EH (cell line): ENCODE results near the gene MBD3.

Source experiments
- DNase-seq: peaks from one replicate; pipeline ENCODE4 v3.0.0-alpha.2; 2015; ENCODE audit warnings: low read depth

The MBD3 gene

DNA sequence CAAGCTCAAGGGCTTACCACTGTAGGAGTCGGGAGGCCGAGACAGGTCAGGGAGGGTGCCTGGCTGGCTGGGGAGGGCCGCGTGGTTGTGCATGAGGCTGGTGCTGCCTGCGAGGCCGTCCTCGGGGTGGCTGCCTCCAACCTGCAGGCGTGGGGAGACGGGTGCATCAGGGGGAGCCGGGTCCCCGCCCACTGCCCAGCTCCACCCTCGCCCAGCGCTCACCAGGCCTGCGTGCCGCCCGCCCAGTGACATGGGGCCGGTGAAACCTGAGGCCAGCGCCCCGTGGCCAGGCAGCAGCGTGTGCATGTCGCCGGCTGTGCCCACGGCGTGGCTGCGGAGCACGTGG lies 26.4 kb upstream of the MBD3 start:
- DNase-seq, result no peak

DNA sequence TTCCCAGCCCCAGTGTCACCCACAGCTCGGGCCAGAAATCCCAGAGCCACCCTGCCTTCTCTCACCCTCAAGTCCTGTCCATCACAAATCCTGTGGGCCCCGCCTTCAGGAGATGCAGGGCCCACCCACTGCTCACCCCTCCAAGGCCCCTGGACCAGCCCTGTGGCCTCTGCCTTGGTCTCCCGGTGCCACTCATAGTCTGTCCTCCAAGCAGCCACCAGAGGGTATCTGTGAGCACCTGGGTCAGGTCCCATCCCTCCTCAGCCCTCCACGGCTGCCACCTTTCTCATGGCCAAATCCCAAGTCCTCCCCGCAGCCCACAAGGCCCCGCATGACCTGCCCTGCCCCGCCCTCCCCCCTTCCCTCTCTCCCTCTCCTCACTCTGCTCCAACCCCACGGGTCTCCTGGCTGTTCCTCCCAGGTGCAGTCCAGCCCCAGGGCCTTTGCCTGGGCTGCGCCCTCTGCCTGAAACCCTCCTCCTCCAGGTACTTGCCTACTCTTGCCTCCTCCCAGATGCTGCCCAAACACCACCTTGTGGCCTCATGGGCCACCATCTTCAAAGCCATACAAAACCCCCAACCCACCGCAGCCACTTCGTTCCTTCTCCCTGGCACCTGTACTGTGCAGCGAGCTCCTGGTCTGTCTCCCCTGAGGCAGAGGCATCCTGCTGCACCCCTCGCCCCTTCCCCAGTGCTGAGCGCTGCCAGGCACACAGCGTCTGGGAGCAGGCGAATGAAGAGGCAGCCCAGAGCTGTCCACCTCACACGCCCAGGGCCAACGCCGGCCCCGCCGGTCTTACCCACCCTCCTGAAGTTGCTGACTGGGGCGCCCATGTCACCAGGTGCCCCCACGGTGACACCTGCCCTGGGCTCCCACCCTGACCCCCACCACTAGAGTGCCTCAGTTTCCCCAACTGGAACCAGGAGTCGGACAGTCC lies 25.8 kb upstream of the MBD3 start:
- DNase-seq, result peak; percentile 34

DNA sequence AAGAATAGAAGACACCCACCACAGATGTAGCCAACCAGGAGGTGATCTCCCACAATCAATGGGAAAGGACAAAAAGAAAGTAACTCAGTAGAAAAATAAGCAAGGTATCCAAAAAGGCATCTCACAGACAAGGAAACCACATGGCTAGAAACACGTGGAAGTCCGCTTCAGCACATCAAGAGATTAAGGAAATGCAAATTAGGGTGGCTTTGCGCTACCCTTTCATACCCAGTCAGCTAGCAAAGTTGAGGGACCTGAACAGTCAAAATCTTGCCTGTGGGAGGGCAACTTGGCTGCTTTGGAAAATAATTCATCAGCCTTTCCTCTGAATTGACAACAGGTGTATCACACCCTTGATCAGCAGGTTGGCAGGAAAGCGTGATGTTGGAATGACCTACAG lies 24.2 kb upstream of the MBD3 start:
- no peak for DNase-seq

- peak; percentile 27 for DNase-seq
Measured at GRCh38 chr19:1616396-1616795, 23.7 kb upstream of the MBD3 start.

DNA sequence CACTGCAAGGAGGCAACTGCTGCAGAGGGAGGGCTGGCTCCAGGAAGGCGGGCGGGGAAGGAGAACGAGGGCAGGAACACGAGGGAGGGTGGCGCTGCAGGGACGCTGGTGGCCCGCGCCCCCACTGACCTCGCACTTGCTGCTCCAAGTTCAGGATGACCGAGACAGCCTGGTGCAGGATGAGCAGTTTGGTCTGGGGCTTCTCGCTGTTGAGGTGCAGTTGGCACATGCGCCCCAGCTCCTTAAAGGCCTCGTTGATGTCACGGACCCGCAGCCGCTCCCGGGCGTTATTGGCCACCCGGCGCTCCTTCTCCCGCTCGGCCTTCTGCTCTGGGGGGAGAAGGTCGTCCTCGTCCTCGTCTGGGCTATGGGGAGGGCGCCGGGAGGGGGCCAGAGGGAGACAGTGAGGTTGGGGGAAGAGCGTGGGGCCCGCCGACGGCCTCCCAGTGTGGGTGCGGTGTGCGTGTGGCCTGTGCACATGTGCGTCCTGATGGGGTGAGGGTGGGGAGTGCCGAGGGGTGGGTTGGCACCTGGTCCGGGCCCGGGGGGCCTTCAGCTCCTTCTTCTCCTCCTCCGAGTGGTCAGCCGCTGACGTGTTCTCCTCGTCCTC lies 22.6 kb upstream of the MBD3 start:
- DNase-seq, result no peak

GRCh38 chr19:1613808-1614570 lies 21.3 kb upstream of the MBD3 start:
- DNase-seq, result no peak

- DNase-seq, result no peak
Measured at GRCh38 chr19:1613146-1613545, 20.5 kb upstream of the MBD3 start.

GRCh38 chr19:1612114-1613086 lies 19.7 kb upstream of the MBD3 start:
- DNase-seq, result no peak

DNA sequence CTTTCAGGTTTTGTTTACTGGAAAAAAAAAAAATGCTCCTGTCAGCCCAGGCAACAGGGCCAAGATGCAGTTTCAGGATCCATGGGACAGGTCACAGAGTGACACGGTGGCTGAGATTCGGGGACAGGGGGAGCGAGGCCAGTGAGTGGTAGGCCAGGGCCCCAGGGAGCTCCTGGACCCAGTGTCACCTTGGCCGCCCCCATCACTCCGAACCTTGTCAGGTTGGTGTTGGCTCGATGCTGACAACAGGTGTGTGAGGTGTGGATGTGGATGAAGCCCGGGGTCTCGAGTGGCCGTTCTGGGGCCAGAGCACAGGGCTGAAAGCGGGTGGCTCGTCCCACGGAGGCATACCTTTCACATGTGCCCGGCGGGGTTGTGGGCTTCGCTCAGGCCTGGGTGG lies 18.7 kb upstream of the MBD3 start:
- no peak for DNase-seq

DNA sequence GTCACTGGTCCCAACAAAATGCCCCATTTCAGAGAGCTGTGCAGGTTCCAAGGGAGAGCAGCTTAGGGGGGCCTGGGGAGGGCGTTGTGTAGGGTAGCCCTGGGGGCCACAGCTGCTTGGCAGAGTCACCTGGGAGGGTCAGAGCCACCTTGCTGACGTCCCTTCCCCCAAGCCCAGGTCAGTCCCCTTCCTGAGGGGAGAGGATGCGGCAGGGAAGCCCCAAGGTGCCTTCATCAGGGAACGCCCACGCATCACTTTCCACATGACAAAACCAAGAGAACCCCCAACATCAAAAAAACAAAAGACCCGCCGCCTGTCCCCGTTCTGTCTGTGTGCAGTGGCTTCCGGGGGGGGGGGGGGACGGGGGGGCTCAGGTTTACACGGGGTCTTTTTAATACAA lies 17.9 kb upstream of the MBD3 start:
- no peak for DNase-seq

DNA sequence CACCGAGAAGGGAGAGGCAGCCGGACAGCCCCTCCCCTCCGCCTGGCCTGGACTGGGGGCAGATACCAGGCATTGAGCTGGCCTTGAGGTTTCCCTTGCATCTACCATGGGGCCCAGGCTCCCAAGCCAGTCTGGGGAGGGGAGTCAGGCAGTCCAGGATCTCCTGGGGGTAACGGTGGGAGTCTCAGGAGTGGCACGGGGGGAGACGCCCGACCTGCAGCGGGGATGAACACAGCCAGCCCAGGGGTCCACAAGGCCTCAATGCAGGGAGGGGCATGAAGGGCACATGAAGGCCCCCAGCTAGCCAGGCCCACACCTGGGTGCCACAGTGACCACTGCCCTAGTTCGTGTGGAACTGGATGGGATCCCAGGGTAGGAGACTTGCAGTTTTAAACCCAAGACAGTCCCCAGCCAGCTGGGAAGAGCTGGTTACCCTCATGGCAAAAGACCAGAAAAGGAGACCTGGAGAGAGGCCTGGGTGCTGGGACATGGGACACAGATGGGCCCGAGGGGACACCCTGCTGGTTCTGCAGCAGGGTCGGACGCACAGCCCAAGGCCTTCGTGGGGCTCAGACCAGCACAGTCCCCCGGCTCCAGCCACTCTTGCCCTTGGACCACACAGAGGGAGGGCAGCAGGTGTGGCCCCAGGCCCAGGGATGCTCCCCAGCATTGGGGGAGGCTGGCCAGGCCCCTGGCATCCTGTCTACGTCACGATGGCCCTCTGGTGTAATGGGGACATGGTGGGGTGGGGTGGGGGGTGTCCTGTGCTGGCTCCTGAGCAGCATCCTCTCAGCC lies 17.2 kb upstream of the MBD3 start:
- no peak for DNase-seq

DNA sequence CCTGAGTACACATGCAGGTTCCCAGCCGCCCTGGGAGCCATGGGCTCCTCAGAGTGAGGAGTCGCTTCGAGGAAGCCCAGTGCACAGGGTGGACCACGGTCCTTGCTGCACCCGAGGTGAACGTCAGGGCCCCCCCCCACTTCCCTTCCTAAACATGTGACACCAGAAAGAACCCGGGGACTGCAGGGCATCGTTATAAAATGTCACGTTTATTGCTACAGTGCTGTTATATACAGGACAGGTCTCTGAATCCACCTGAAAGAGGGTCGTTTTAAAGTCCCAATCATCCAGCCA lies 16.4 kb upstream of the MBD3 start:
- DNase-seq, result no peak

DNA sequence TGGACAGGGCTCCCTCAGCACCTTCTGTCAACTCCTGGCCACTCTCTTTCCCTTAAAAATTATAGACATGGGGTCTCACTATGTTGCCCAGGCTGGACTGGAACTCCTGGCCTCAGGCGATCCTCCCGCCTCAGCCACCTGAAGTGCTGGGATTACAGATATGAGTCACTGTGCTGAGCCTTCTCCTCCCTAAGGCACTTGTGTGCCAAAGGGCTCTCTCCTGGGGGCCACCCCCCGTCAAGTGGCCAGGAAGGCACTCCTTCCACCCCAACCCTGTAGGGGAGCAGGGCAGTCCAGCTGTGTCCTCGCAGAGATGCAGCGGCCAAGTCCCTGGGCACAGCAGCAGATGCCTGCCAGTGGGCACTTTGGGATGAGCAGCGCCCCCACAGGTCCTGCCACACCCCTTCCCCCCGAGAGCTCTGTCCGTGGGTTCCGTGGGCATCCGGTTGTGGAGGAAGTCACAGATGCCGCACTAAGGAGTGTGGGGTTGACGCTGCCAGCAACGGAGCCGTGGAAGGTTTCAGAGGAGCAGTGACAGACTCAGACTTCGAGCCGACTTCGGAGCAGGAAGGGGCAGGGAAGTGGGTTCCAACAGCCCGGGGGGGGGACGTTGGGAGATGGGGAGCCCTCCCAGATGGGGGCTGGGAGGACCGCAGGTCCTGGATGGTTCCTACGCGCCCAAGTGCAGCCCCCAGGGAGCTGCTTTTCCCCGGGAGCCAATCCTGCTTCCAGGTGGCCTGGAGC lies 15.9 kb upstream of the MBD3 start:
- peak; percentile 31 for DNase-seq

DNA sequence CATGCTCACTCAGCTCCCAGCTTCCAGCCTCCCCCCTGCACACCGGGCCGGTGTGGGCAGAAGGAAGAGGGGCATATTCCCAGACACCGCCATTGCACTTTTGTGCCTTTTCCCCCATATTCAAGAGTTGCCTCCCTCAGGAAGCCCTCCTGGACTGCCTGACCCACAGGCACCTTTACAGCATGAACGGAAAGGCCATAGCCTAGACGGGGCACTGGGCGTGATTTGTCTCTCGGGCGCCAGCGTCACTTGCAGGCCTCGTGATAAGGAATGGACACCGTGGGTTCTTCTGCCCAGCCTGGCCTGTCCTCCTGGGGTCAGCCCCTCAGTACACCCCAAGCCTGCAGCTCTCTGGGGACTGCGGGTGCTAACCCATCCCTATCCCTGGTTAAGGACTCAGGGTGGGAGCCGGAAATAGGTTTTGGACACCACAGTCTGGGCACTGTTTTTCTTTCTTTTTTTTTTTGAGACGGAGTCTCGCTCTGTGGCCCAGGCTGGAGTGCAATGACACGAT lies 13.5 kb upstream of the MBD3 start:
- no peak for DNase-seq

DNA sequence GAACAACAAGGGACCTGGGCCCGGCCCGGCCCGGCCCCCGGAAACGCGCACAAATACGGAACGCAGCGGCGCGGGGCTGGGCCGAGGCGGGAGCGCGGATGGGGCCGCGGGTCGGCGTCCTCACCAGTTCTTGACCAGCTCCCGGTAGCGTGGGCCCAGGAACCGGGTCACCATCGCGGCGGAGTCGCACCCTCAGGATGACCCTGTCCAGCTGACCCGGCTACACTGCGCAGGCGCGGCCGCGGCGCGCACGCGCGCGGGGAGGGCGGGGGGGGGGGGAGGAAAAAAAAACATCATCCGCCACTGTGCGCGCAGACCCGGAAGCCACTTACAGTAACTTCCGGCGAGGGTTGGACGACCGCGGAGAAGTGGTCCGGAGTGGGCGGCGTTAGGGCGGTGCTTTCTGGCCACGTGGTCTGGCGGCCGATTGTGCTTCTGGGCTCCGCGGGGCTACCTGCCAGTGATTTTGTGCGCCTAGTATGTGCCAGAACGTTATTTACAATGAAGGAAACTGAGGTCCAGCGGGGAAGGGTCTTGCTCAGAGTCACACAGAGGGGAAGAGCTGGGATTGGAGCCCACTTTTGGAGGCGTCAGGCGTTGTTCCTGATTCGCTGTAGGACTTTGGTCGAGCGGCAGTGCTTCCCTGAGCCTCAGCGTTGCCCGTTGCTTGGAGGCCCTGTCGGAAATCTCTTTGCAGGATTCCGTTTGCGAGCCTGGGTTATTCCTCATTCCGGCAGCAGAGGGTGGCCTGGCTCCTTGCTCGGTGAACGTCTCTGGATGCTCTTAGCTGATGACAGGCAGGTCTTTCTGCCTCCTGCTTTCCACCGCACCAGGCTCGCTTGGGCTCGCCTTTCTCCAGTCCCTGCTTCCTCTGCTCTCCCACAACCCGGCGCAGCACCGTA lies 12.8 kb upstream of the MBD3 start, which contains the start of gene UQCR11:
UQCR11 (minus strand) TSS at position 227 of the 902 bp plus-strand sequence; CDS start at position 174, 53 bp downstream.
- DNase-seq, result peak; percentile 96

DNA sequence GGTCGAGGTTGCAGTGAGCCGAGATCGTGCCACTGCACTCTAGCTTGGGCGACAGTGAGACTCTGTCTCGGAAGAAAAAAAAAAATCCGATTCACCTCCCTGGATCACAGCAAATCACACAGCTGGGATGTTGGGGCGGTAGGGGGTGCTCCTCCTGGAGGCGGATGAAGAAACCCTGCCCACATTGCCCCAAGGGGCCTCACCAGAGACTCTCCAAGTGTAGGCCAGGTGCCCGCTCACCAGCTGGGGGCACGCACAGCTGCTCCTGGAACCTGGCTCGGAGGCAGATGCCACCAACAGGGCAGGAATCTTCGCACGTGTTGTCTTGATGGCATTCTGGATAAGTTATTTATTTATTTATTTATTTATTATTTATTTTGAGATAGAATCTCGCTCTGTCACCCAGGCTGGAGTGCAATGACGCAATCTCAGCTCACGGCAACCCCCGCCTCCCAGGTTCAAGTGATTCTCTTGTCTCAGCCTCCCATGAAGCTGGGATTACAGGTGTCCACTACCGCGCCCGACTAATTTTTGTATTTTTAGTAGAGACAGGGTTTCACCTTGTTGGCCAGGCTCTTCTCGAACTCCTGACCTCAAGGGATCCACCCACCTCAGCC lies 9.5 kb upstream of the MBD3 start:
- DNase-seq, result no peak

- no peak for DNase-seq
Measured at GRCh38 chr19:1601613-1602064, 9.0 kb upstream of the MBD3 start.

DNA sequence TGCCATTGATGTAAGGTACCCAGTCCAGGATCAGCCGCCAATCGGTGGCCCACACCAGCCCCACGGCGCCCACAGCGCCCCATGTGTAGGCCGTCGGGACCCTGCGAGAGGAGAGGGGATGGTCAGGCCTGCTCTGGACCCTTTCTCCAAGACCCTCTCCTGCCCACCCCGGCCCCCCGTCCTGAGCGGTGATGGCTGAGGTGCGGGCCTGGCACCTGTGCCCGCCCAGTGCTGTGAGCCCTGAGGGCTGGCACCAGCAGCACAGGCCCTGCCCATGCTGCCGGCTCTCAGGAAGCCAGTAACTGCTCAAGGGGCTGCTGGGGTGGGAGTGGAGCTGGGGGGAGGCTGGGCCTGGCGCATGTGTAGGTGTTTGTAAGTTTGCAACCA lies 6.8 kb upstream of the MBD3 start:
- no peak for DNase-seq
